Measurements from ENCODE around the gene KCNQ1.

GRCh38 chr11:2790568-2790921, 345.7 kb downstream of the KCNQ1 start:
- TF ChIP-seq POLR2A (IDR thresholded peaks at IDR 0.05) (no peak), CTCF (IDR thresholded peaks at IDR 0.05) (no peak)
